HCT116 (cell line): ENCODE data around the gene DNAJA2. TPM values are rescaled to one million over a fixed set of nuclear protein-coding genes. Genes with fewer than 3 reads are reported as not detected.

ENCODE experiments used
- ATAC-seq: fragments of 200-7000 bp; cut with Tn5 transposase; 2 replicates; pipeline ENCODE4 v1.9.1; 2020; ENCODE audit warnings: mild to moderate bottlenecking, moderate library complexity
- BruUV-seq: library from RNA; stranded (reverse); fragments of 400-500 nt; replicated peaks from 2 replicates; lab custom pipeline; 2021; lab: Mats Ljungman, UMichigan
- CTCF ChIA-PET: fragments of 300-600 bp; sonication (Branson Sonifier 250); formaldehyde crosslinking; loops from one replicate; lab custom pipeline; 2021; ENCODE audit warnings: antibody characterized with exemption; lab: Charles Lee
- POLR2A ChIA-PET: fragments of 300-600, 350-600 bp; sonication (Branson Sonifier 250); formaldehyde crosslinking; loops from one replicate; lab custom pipeline; 2021; ENCODE audit warnings: antibody characterized with exemption; lab: Charles Lee
- RAD21 ChIA-PET, 2 experiments: fragments of 300-600 bp; sonication (Branson Sonifier 250); formaldehyde crosslinking; loops; one replicate each; lab custom pipeline; 2023; ENCODE audit warnings: low total read pairs in 2 of 2; ENCODE audit not compliant: uncharacterized antibody in 2 of 2, unreplicated experiment in 2 of 2, low non-redundant PET in 1 of 2; lab: Charles Lee
- DNase-seq: peaks from one replicate; pipeline ENCODE4 v3.0.0-alpha.2; 2010; ENCODE audit warnings: low read depth, low spot score
- H2AFZ ChIP-seq: fragments of 200-600 bp; shearing (Covaris generic), sonication (generic); 2 replicates; pipeline ENCODE4 v1.6.1; 2017; ENCODE audit warnings: low read depth, mixed run types, mixed read lengths, antibody characterized with exemption, low read length; ENCODE audit not compliant: poor library complexity, severe bottlenecking
- H3K27ac ChIP-seq: 2 replicates; pipeline ENCODE4 v1.5.1; 2012; ENCODE audit warnings: low read depth, low read length
- H3K27me3 ChIP-seq: fragments of 200-600 bp; sonication (generic); 2 replicates; pipeline ENCODE4 v1.6.1; 2016; ENCODE audit warnings: mixed run types, low read length, mixed read lengths; ENCODE audit not compliant: insufficient read depth
- H3K36me3 ChIP-seq, 2 experiments: fragments of 200-500 bp in 1 of 2; fragments of 200-600 bp in 1 of 2; sonication (Bioruptor generic) in 1 of 2; sonication (generic) in 1 of 2; 2 replicates each; pipeline versions ENCODE4 v1.5.1 to v1.6.1; 2014 to 2016; ENCODE audit warnings: low read length in 2 of 2, inconsistent platforms in 1 of 2, mixed read lengths in 1 of 2, mixed run types in 1 of 2; ENCODE audit not compliant: insufficient read depth in 2 of 2, control insufficient read depth in 1 of 2
- H3K4me1 ChIP-seq, 2 experiments: fragments of 200-600 bp in 1 of 2; sonication (generic) in 1 of 2; 2 replicates each; pipeline versions ENCODE4 v1.5.1 to v1.6.1; 2012 to 2017; ENCODE audit warnings: low read length in 2 of 2, inconsistent platforms in 1 of 2, mild to moderate bottlenecking in 1 of 2, mixed read lengths in 1 of 2, mixed run types in 1 of 2, moderate library complexity in 1 of 2; ENCODE audit not compliant: insufficient read depth in 2 of 2, control insufficient read depth in 1 of 2
- H3K4me2 ChIP-seq: fragments of 200-600 bp; sonication (generic); 2 replicates; pipeline ENCODE4 v1.6.1; 2017; ENCODE audit warnings: mixed run types, low read length, mixed read lengths
- H3K4me3 ChIP-seq, 2 experiments: fragments of 200-600 bp in 1 of 2; sonication (generic) in 1 of 2; replicated peaks in 1 of 2; 2 replicates each; pipeline ENCODE4 v1.5.1; 2011 to 2016; ENCODE audit warnings: low read length in 2 of 2, control low read depth in 1 of 2, low read depth in 1 of 2, mild to moderate bottlenecking in 1 of 2, mixed read lengths in 1 of 2, mixed run types in 1 of 2
- H3K79me2 ChIP-seq: fragments of 200-600 bp; sonication (generic); 2 replicates; pipeline ENCODE4 v1.6.1; 2017; ENCODE audit warnings: mild to moderate bottlenecking, mixed run types, low read length, moderate library complexity, mixed read lengths; ENCODE audit not compliant: insufficient read depth
- H3K9ac ChIP-seq: fragments of 200-600 bp; sonication (generic); 2 replicates; pipeline ENCODE4 v1.6.1; 2016; ENCODE audit warnings: low read length, mixed read lengths
- H3K9me2 ChIP-seq: fragments of 200-600 bp; sonication (generic), shearing (Covaris generic); 2 replicates; pipeline ENCODE4 v1.6.1; 2017; ENCODE audit warnings: mixed run types, mild to moderate bottlenecking, moderate library complexity; ENCODE audit not compliant: insufficient read depth
- H3K9me3 ChIP-seq, 2 experiments: fragments of 200-500 bp in 1 of 2; fragments of 200-600 bp in 1 of 2; sonication (Bioruptor generic) in 1 of 2; sonication (generic) in 1 of 2; 2 replicates each; pipeline ENCODE4 v1.6.1; 2014 to 2017; ENCODE audit warnings: low read length in 2 of 2, mixed read lengths in 2 of 2, inconsistent platforms in 1 of 2, low read depth in 1 of 2, mild to moderate bottlenecking in 1 of 2, mixed run types in 1 of 2, moderate library complexity in 1 of 2; ENCODE audit not compliant: control insufficient read depth in 1 of 2, insufficient read depth in 1 of 2
- H4K20me1 ChIP-seq: fragments of 200-600 bp; sonication (generic), shearing (Covaris generic); 2 replicates; pipeline ENCODE4 v1.6.1; 2017; ENCODE audit warnings: mixed run types, mild to moderate bottlenecking, moderate library complexity; ENCODE audit not compliant: insufficient read depth
- MAX ChIP-seq: IDR thresholded peaks from 2 replicates; pipeline ENCODE4 v1.6.1; 2012
- SP1 ChIP-seq: IDR thresholded peaks from 2 replicates; pipeline ENCODE4 v1.6.1; 2012; ENCODE audit warnings: low read depth
- ZBTB33 ChIP-seq: IDR thresholded peaks from 2 replicates; pipeline ENCODE4 v1.6.1; 2011; ENCODE audit warnings: mild to moderate bottlenecking, low read length, moderate library complexity; ENCODE audit not compliant: insufficient replicate concordance; ENCODE audit errors: extremely low read depth
- ZFX ChIP-seq: fragments of 450-650 bp; IDR thresholded peaks from 2 replicates; pipeline ENCODE4 v1.6.1; 2017
- ZNF274 ChIP-seq: fragments of 200-500 bp; sonication (Bioruptor generic); IDR thresholded peaks from 2 replicates; pipeline ENCODE4 v1.6.1; 2014; ENCODE audit warnings: mild to moderate bottlenecking, low read depth, low read length, inconsistent platforms
- intact Hi-C: fragments of 100-400 bp; cut with micrococcal nuclease; formaldehyde crosslinking; loops from 2 replicates; pipeline ENCODE4 v1.10.0; 2022
- total RNA-seq: library from RNA; stranded (reverse); gene quantifications from one replicate; pipeline ENCODE4 v1.2.1, GENCODE V29; 2021; ENCODE audit not compliant: unreplicated experiment
- TF ChIP-seq, protein P1 (sequence below), 3 experiments: fragments of 200-600 bp in 1 of 3; sonication (generic) in 1 of 3; IDR thresholded peaks in 2 of 3; conservative IDR thresholded peaks in 1 of 3; 2 replicates each; pipeline ENCODE4 v1.5.1; 2012 to 2017; ENCODE audit warnings: low read depth in 2 of 3, low read length in 2 of 3, antibody characterized with exemption in 1 of 3, borderline replicate concordance in 1 of 3, control low read depth in 1 of 3, mild to moderate bottlenecking in 1 of 3, mixed read lengths in 1 of 3, mixed run types in 1 of 3, moderate library complexity in 1 of 3; ENCODE audit not compliant: insufficient read depth in 1 of 3

Gene DNAJA2
- total RNA-seq, 1 experiment from 2014 or later = 68.2 TPM

GRCh38 chr16:46975165-46975564 is 1.7 kb upstream of the DNAJA2 start:
- BruUV-seq = no TSS peak
- intact Hi-C loops = no loop called here
- Histone ChIP-seq H2AFZ (no peak overlapping the region), H3K79me2 (peaks cover 35% of the 10 kb centered on the region), H4K20me1 (peaks cover 10% of the 10 kb centered on the region; the same call in 1 of the 2 replicates), H3K9ac (no peak overlapping the region), H3K9me2 (no peaks in the 10 kb centered on the region), H3K4me3 (no peak overlapping the region), H3K4me2 (no peak overlapping the region), H3K27ac (no peak overlapping the region), H3K4me1 (peaks cover 11 to 32% of the 10 kb centered on the region in 2 experiments), H3K9me3 (no peaks in the 10 kb centered on the region), H3K27me3 (no peaks in the 10 kb centered on the region), H3K36me3 (peaks cover 2 to 4% of the 10 kb centered on the region in 2 experiments; a peak in 3 of 4 replicates)
- ChIA-PET RAD21 (no interaction called here), POLR2A (no interaction called here), CTCF (interaction anchor here (0.8 to 1.9 kb wide), 2 partner anchors 44 to 1257 kb away, joined by 4 to 7 read pairs; no protein-coding TSS in a partner anchor)
- ATAC-seq = no peak
- DNase-seq = no peak
- TF ChIP-seq SP1 (no peak), ZFX (no peak), ZNF274 (no peak), MAX (no peak)

GRCh38 chr16:46974352-46974751 is 878 bp upstream of the DNAJA2 start:
- peaks cover 43% of the 10 kb centered on the region for H3K79me2 ChIP-seq
- intact Hi-C loops = no loop called here
- peak overlapping the region; percentile 61 to 84 for H3K4me3 ChIP-seq
- ChIA-PET POLR2A (interaction anchor here (1.0 kb wide), 1 partner anchor 63 kb away, joined by 4 read pairs; no protein-coding TSS in a partner anchor), RAD21 (interaction anchor here in 1 of 2 experiments (0.5 kb wide), 1 partner anchor 63 kb away, joined by 3 read pairs; no protein-coding TSS in a partner anchor), CTCF (interaction anchor here (1.9 kb wide), 1 partner anchor 44 kb away, joined by 7 read pairs; no protein-coding TSS in a partner anchor)
- H3K4me2 ChIP-seq = peak overlapping the region; percentile 86
- H3K27me3 ChIP-seq = no peaks in the 10 kb centered on the region
- DNase-seq (no peak), ATAC-seq (0 out of 2 replicates have a peak, but pooled peaks have one; percentile 4)
- no peaks in the 10 kb centered on the region for H3K9me2 ChIP-seq
- H3K9me3 ChIP-seq = no peaks in the 10 kb centered on the region
- peaks cover 8 to 12% of the 10 kb centered on the region in 2 experiments; a peak in 3 of 4 replicates for H3K36me3 ChIP-seq
- TF ChIP-seq MAX (peak; percentile 53; the same call in 1 of the 2 replicates), ZBTB33 (no peak)
- TF ChIP-seq, protein P1, sequence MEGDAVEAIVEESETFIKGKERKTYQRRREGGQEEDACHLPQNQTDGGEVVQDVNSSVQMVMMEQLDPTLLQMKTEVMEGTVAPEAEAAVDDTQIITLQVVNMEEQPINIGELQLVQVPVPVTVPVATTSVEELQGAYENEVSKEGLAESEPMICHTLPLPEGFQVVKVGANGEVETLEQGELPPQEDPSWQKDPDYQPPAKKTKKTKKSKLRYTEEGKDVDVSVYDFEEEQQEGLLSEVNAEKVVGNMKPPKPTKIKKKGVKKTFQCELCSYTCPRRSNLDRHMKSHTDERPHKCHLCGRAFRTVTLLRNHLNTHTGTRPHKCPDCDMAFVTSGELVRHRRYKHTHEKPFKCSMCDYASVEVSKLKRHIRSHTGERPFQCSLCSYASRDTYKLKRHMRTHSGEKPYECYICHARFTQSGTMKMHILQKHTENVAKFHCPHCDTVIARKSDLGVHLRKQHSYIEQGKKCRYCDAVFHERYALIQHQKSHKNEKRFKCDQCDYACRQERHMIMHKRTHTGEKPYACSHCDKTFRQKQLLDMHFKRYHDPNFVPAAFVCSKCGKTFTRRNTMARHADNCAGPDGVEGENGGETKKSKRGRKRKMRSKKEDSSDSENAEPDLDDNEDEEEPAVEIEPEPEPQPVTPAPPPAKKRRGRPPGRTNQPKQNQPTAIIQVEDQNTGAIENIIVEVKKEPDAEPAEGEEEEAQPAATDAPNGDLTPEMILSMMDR (IDR thresholded peaks at IDR 0.05 in 2 of 3, conservative IDR thresholded peaks at IDR 0.05 in 1 of 3; ENCODE audit: borderline replicate concordance in 1 of 3, insufficient read depth in 1 of 3, low read depth in 2 of 3, low read length in 2 of 3) = peak in 1 of 3 experiments; percentile 15; a peak in 1 of 6 replicates
- peak overlapping the region; percentile 87 for H3K9ac ChIP-seq
- peaks cover 14% of the 10 kb centered on the region; the same call in 1 of the 2 replicates for H4K20me1 ChIP-seq
- no peak overlapping the region for H2AFZ ChIP-seq
- peaks cover 11 to 32% of the 10 kb centered on the region in 2 experiments for H3K4me1 ChIP-seq
- H3K27ac ChIP-seq = peak overlapping the region; percentile 80; the same call in 1 of the 2 replicates
- no TSS peak for BruUV-seq
